Cardiac fibroblast (primary cell): ENCODE results near the gene KIRREL3.

Experiments
- DNase-seq, 2 donors: peaks; one replicate each; pipeline versions ENCODE4 v3.0.0 to v3.0.0-alpha.2; 2010; ENCODE audit warnings: low read depth in 2 of 2
- H3K4me3 ChIP-seq, 2 donors: replicated peaks in 1 of 2; 1 replicate in 1 of 2; 2 replicates in 1 of 2; pipeline ENCODE4 v1.5.1; 2011; ENCODE audit warnings: low read depth in 2 of 2, low read length in 2 of 2, mild to moderate bottlenecking in 2 of 2, moderate library complexity in 1 of 2
- CTCF ChIP-seq: IDR thresholded peaks from one replicate; pipeline ENCODE4 v1.5.1; 2011; ENCODE audit warnings: low read depth, mild to moderate bottlenecking, low read length, inconsistent platforms

Gene KIRREL3

GRCh38 chr11:126884594-126884993 is 116.0 kb downstream of the KIRREL3 start:
- no peak overlapping the region for H3K4me3 ChIP-seq
- no peak for TF ChIP-seq CTCF
- DNase-seq, result no peak

GRCh38 chr11:126884192-126884591 is 116.4 kb downstream of the KIRREL3 start:
- no peak for TF ChIP-seq CTCF
- H3K4me3 ChIP-seq, result no peak overlapping the region
- no peak for DNase-seq

- no peak for DNase-seq
- TF ChIP-seq CTCF, result no peak
These were observed 119.7 kb downstream of the KIRREL3 start for GRCh38 chr11:126880872-126881271.

GRCh38 chr11:126879516-126879915 is 121.1 kb downstream of the KIRREL3 start:
- no peak for DNase-seq
- H3K4me3 ChIP-seq, result no peak overlapping the region
- TF ChIP-seq CTCF, result no peak

More at GRCh38 chr11:126880872-126881271, 119.7 kb downstream of the KIRREL3 start:
- H3K4me3 ChIP-seq, result no peak overlapping the region

GRCh38 chr11:126878913-126879482 is 121.6 kb downstream of the KIRREL3 start:
- no peak for DNase-seq
- H3K4me3 ChIP-seq, result no peak overlapping the region
- TF ChIP-seq CTCF, result no peak

GRCh38 chr11:126874831-126875230 is 125.7 kb downstream of the KIRREL3 start:
- peak; percentile 2 for TF ChIP-seq CTCF
- H3K4me3 ChIP-seq, result no peak overlapping the region
- no peak for DNase-seq

GRCh38 chr11:126874276-126874675 is 126.3 kb downstream of the KIRREL3 start:
- no peak overlapping the region for H3K4me3 ChIP-seq
- TF ChIP-seq CTCF, result no peak
- DNase-seq, result no peak
